ENCODE results near the gene MAP3K20.
"Not testable (repeated sequence)": the region's sequence is repeated elsewhere in the genome, so short reads cannot be mapped to it uniquely, and the experiment has no call there.

MAP3K20 gene

GRCh38 chr2:173086518-173087213, 11.0 kb downstream of the MAP3K20 start:
- no peak for DNase-seq (ENCODE audit: low read depth in 2 of 2, low spot score in 1 of 2)

- no peak for DNase-seq (ENCODE audit: low read depth in 2 of 2, low spot score in 1 of 2)
Measured at GRCh38 chr2:173087214-173087581, 11.6 kb downstream of the MAP3K20 start.

DNA sequence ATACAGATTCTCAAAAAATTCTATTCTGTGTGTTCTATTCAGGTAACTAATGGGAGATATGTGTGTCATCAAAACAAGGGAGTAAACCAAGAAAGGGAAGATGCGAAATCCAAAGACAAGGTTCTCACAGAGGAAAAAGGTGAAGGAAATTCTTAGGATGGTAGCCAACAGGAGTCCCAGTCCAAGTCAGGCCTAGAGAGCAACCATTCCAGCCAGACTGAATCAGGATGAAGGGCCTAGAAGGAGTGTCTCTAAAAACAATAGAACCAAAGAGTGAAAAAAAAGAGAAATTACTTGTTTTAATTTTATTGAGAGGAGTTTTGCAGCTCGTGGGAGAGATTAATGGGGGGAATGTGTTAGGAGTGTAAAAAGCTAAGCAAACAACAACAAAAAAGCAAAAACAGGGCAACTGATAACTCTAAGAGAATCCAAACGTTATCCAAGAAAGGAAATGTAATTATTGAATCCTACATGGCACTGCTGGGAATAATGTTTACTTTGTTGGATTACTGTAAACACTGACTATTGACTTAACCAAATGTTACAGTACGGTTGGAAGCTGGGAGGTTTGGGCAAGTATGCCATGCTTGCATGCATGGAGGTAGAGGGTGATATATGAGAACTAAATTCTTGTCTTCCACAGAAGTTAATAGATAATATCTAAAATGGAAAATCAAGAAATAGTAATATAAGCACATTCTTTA, 12.3 kb downstream of the MAP3K20 start:
- no peak for DNase-seq (ENCODE audit: low read depth in 2 of 2, low spot score in 1 of 2)

DNA sequence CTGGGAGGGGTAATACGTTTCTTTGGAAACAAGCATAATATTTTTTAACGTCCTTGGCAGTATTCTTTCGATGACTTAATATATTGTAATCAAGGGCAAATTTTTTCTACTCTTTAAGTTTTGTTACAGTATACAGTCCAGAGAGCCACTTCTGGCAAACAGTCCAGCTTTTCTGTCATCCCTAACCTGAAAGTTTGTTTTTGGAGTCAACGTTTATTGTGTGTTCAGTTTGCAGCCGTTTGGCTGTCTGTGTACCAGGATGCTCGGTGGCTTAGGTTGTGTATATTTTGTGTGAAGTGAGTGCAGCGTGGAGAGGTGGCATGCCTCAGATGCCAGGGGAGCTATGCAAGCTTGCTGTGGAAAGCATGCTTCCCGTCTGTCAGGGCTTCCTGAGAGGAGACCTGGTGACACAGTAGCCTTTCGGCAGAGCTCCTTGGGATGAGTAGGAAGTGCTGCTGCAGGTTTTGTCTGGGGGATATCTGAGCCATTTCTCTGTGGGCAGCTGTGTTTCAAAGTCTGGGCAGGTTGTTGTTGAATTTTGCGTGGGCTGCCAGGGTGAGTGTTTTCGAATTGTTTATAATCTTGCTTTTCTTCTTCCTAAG, 14.7 kb downstream of the MAP3K20 start:
- DNase-seq (ENCODE audit: low read depth in 2 of 2, low spot score in 1 of 2): no peak

DNA sequence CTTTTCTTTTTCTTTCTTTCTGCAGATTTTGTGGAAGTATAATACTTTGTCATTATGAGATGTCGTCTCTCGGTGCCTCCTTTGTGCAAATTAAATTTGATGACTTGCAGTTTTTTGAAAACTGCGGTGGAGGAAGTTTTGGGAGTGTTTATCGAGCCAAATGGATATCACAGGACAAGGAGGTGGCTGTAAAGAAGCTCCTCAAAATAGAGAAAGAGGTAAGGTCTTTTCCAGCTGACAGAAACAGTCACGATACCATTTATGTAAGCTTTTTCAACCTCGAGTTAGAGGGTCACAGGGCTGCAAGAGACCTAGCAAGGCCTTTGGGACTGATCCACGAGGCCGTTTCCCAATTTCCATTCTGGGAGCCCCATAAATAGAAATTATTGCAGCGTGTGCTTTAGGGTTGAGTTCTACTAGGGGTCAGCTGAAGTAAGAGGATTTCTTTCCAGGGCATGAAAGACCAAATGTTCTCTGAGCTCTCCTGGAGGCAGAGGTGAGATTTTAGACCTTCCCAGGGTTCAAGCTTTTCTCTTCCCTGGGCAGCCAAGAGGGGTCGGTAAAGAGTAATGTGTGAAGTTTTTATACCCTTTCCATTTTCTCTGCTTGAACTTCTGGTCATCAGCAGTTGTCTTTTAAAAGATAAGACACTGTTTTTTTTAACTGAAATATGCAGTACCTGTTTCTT, 15.5 kb downstream of the MAP3K20 start:
- DNase-seq (ENCODE audit: low read depth in 2 of 2, low spot score in 1 of 2): no peak

GRCh38 chr2:173091910-173092309, 16.3 kb downstream of the MAP3K20 start:
- DNase-seq (ENCODE audit: low read depth in 2 of 2, low spot score in 1 of 2): no peak

- no peak for DNase-seq (ENCODE audit: low read depth in 2 of 2, low spot score in 1 of 2)
Measured at GRCh38 chr2:173092844-173093402, 17.3 kb downstream of the MAP3K20 start.

- DNase-seq (ENCODE audit: low read depth in 2 of 2, low spot score in 1 of 2): not testable (repeated sequence)
Measured at GRCh38 chr2:173093617-173094016, 18.0 kb downstream of the MAP3K20 start.

DNA sequence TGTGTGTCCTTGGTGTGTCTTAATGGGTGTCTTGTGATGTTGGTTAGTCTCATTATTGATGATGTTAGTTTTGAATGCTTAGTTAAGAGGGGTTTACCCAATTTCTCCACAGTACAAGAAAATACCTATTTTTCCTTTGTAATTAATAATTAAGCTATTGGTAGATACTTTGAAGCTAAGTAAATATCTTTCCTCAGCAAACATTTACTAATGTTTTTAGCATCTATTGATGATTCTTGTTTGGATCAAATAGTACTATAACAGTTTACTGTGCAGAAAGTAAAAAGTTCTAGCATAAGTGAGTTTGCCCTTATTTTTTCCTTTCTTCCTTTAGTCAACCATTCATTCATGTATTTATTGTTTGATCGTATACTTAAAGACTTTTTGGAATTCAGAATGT, 19.1 kb downstream of the MAP3K20 start:
- DNase-seq (ENCODE audit: low read depth in 2 of 2, low spot score in 1 of 2): no peak

DNA sequence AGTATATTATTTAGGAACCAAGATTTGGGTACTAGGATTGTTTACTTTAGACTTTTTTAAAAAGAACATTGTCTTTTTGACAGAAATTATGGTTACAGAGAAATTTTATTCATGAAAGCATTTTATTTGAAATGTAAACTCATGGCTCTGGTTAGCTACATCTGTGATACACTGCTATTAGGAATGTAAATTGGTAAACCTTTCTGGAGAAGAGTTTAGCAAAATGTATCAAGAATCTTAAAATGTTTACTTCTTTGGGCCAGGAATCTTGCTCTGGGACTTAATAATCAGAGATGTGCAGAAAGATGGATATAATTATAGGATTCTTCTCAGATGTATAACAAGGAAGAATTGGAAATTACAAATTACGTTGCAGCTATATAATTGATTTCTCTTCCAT, 19.7 kb downstream of the MAP3K20 start:
- DNase-seq (ENCODE audit: low read depth in 2 of 2, low spot score in 1 of 2): no peak

DNA sequence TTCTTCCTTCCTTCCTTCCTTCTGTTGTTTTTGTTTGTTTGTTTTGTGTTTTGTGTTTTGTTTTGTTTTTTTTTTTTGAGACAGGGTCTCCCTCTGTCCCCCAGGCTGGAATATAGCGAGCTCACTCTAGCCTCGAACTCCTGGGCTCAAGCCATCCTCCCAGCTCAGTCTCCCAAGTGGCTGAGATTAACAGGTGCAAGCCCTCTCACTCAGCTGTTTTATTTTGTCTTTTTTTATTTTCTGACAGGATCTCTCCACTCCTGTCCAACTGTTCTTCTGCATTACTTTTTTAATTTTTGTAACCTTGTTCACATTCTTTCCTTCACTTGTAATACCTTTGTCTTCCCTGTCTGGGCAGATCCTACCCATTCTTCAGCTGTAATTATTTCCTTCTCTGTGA, 23.6 kb downstream of the MAP3K20 start:
- no peak for DNase-seq (ENCODE audit: low read depth in 2 of 2, low spot score in 1 of 2)

GRCh38 chr2:173099804-173100203, 24.2 kb downstream of the MAP3K20 start:
- DNase-seq (ENCODE audit: low read depth in 2 of 2, low spot score in 1 of 2): no peak

DNA sequence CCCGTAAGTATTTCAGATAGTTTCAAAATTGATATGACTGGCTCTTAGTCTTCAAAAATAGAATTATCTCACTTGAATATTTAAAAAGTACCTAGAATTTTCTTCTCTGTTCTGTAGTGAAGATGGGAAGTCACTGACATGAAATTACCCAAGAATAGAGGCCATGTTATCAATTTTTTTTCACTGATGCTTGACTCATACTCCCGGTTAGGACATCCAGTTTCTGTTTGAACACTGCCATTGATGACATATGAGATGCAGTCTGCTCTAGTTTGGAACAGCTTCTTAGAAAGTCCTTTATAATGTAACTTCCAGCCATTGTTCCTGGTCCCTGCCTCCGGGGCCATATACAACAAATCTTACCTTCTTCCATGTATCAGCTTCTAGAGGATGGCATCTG, 26.0 kb downstream of the MAP3K20 start:
- no peak for DNase-seq (ENCODE audit: low read depth in 2 of 2, low spot score in 1 of 2)

DNA sequence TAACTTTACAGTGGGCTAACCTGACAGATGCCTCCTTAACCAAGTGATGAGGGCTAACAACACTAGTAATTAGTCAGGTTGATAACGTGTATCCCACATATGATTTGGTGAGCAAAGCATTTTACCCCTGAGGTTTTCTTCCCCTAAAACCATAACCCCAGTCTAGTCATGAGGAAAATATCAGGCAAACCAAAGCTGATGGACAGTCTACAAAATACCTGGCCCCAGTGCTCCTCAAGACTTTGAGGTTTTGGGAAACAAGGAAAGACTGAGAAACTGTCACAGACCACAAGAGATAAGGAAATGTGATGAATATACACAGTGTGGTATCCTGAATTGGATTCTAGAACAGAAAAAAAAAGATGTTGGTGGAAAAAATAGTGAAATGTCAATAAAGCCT, 28.5 kb downstream of the MAP3K20 start:
- no peak for DNase-seq (ENCODE audit: low read depth in 2 of 2, low spot score in 1 of 2)

DNA sequence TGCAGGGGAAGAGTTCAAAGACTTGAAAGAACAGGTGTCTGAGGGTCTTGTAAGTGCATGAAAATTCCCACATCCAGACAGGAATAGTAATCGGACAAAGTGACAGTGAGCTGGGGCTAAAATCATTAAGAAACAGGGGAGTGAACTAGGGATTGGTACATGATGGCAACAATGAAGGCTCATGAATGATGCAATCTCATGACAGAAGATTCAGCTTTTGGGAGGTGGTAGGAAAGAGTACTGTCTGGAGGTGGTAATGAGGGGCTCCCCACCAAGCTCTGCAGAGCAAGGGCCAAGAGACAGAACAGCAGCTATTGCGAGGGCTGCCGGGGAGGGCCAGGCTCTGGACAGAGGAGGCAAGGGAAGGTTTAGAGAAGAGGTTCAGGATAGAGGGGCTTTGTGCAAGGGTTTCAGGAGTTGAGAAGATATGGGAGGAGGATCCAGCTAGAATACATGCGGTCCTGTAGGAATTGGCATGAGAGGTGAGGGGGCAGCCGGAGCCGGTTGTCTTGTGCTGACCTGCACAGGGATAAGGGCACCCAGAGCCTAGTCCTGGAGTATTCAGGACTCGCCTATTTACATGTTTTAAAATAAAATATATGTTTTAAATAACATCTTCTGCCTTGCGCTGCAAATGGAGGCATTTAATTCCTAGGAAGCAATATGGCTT, 31.4 kb downstream of the MAP3K20 start:
- no peak for DNase-seq (ENCODE audit: low read depth in 2 of 2, low spot score in 1 of 2)

- no peak for DNase-seq (ENCODE audit: low read depth in 2 of 2, low spot score in 1 of 2)
Measured at GRCh38 chr2:173107629-173108022, 32.0 kb downstream of the MAP3K20 start.

GRCh38 chr2:173109253-173110188, 33.9 kb downstream of the MAP3K20 start:
- no peak for DNase-seq (ENCODE audit: low read depth in 2 of 2, low spot score in 1 of 2)

DNA sequence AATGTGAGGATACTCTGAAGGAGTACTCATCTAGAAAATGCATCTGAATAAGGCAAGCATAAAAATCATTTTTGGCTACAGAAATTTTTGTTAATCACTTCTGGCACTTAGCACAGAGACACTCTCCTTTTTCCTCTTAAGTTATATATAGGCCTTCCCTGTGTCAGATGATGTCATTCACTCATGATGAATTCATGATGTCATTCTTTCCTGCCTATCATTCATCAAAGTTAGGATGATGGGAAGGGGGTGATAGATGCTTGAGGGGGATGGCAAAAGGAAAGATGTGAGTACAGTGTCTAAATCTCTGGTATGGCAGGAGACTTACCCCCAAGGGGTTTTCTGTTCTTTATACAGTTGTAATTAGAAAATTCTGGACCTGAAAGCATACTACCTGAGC, 42.0 kb downstream of the MAP3K20 start:
- no peak for DNase-seq (ENCODE audit: low read depth in 2 of 2, low spot score in 1 of 2)

GRCh38 chr2:173118395-173118794, 42.7 kb downstream of the MAP3K20 start:
- no peak for DNase-seq (ENCODE audit: low read depth in 2 of 2, low spot score in 1 of 2)

Data from stimulated activated CD8-positive, alpha-beta memory T cell treated with anti-CD3 and anti-CD28 coated beads, Interleukin-4, amount 100 ng/mL, for 1 hour (primary cell).